Heart right ventricle (tissue), 16 donors: Measurements from ENCODE around the gene ZC3H15. TPM values are rescaled to one million over a fixed set of nuclear protein-coding genes. Genes with fewer than 3 reads are reported as not detected.

ENCODE experiments used
- ATAC-seq, 8 donors: fragments of 200-7000 bp; cut with Tn5 transposase; one replicate each; pipeline ENCODE4 v1.9.1; 2020; ENCODE audit warnings: mild to moderate bottlenecking in 8 of 8, moderate library complexity in 8 of 8, moderate number of reproducible peaks in 1 of 8
- DNase-seq, 2 donors: peaks; one replicate each; pipeline ENCODE4 v3.0.0-alpha.2; 2020
- H3K27ac ChIP-seq, 10 donors: fragments of 200-600 bp; sonication (generic) in 2 of 10; one replicate each; pipeline versions ENCODE4 v1.5.0 to v1.8.0; 2020 to 2022; ENCODE audit warnings: mild to moderate bottlenecking in 3 of 10
- H3K27me3 ChIP-seq, 7 donors: fragments of 200-600 bp; one replicate each; pipeline ENCODE4 v1.8.0; 2021 to 2022; ENCODE audit warnings: mild to moderate bottlenecking in 2 of 7
- H3K36me3 ChIP-seq, 9 donors: fragments of 200-600 bp; sonication (generic) in 1 of 9; one replicate each; pipeline versions ENCODE4 v1.5.0 to v1.8.0; 2020 to 2022; ENCODE audit warnings: mild to moderate bottlenecking in 2 of 9
- H3K4me1 ChIP-seq, 9 donors: fragments of 200-600 bp; sonication (generic) in 1 of 9; one replicate each; pipeline versions ENCODE4 v1.5.0 to v1.8.0; 2020 to 2022; ENCODE audit warnings: mild to moderate bottlenecking in 4 of 9
- H3K4me3 ChIP-seq, 10 donors: fragments of 200-600 bp; sonication (generic) in 2 of 10; one replicate each; pipeline versions ENCODE4 v1.5.0 to v1.8.0; 2020 to 2022; ENCODE audit warnings: mild to moderate bottlenecking in 7 of 10, moderate library complexity in 2 of 10
- H3K9me3 ChIP-seq, 11 donors: fragments of 200-600 bp in 10 of 11; sonication (generic) in 2 of 11; one replicate each; pipeline versions ENCODE4 v1.5.0 to v1.8.0; 2013 to 2022; ENCODE audit warnings: mild to moderate bottlenecking in 2 of 11, control low read depth in 1 of 11, moderate library complexity in 1 of 11
- WGBS, 2 donors: extraction: QIAGEN DNeasy Blood & Tissue Kit; methylation state at CpG; one replicate each; pipeline ENCODE4 v1.1.7; 2013; ENCODE audit warnings: inconsistent platforms in 1 of 2; 5-methylcytosine and 5-hydroxymethylcytosine counted together
- intact Hi-C, 10 donors: fragments of 100-400 bp; cut with DNase I; formaldehyde crosslinking; loops; one replicate each; pipeline versions ENCODE4 v1.11.1 to v1.14.2; 2022
- polyA plus RNA-seq, 2 donors: library from polyadenylated mRNA; stranded (reverse); fragments of 200-250 nt; gene quantifications; one replicate each; pipeline ENCODE4 v1.2.3, GENCODE V29; 2013
- total RNA-seq, 10 donors: library from RNA; stranded (reverse); fragmentation: NEBNext Ultra II Directional in 3 of 10; extraction: Animal tissue kit (Norgen Biotek cat#: 25700) in 3 of 10; gene quantifications; one replicate each; pipeline versions ENCODE4 v1.2.1 to v1.2.4, GENCODE V29; 2021 to 2023
- TF ChIP-seq, protein P1 (sequence below), 9 donors: fragments of 200-600 bp; sonication (generic) in 2 of 9; IDR thresholded peaks; one replicate each; pipeline versions ENCODE4 v1.5.0 to v1.8.0; 2021 to 2022; ENCODE audit warnings: antibody characterized with exemption in 9 of 9, mild to moderate bottlenecking in 5 of 9, moderate library complexity in 1 of 9
- donor health status: Arrhythmogenic right ventricular cardiomyopathy.
- donor health status: ischemic (EF 13 %, LVEDD 7.1; RV severe dilation, severe dysfunction).
- donor health status: healthy with polysubstance abuse.
- donor health status: DM: no; HTN: yes; CAD: no.
- donor health status: DM: no; HTN: no; CAD: no.
- donor health status: ischemic (EF 25% LVEDD 6.9; RV normal size, moderate dysfunction).
- donor health status: ischemic (EF 25% LVEDD 5.7; RV mildly dilated, moderate dysfunction).
- donor health status: healthy.
- donor health status: DM: yes; HTN: yes; CAD: no.
- donor health status: Ischemic cardiomyopathy.
- donor health status: ischemic (EF 35%, LVEDD 5.7; RV mildly dilated, moderate dysfunction).
- donor health status: nonischemic (EF 11% LVEDD 7.7; RV severe dilation, severe dysfunction).
- donor health status: DM: yes; HTN: yes; CAD: no.
- donor health status: PGD.
- donor health status: ischemic (EF 29% LVEDD 5.4; RV normal size, mild dysfunction).
- donor health status: nonischemic (EF 23%, LVEDD 6.1; RV moderate dilation, normal function).

ZC3H15 gene
- total and polyA plus RNA-seq, 12 donors = 25.1 to 38.8 (median 31.1) TPM

DNA sequence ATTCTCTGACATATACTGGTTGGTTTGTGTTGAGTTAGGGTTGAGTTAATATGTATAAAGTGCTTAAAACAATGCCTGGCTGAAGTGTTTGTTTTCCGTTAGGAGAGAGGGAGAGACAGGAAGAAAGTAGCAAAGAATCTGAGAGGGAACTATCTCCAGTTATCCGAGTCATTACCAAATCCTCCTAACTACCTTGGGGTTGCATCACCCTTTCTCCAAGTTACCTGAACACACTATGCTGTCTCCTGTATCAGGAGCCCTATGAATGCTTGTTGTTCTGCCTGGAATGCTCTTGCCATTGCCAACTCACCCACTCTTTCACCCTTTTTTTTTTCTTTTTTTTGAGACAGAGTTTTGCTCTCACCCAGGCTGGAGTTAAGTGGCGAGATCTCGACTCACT is 55.9 kb downstream of the ZC3H15 start:
- H3K9me3 ChIP-seq = no peaks in the 10 kb centered on the region
- DNase-seq = no peak
- no peak overlapping the region for H3K4me3 ChIP-seq
- H3K4me1 ChIP-seq = peaks cover 0 to 33% (median 13%) of the 10 kb centered on the region in 9 donors
- TF ChIP-seq, protein P1, sequence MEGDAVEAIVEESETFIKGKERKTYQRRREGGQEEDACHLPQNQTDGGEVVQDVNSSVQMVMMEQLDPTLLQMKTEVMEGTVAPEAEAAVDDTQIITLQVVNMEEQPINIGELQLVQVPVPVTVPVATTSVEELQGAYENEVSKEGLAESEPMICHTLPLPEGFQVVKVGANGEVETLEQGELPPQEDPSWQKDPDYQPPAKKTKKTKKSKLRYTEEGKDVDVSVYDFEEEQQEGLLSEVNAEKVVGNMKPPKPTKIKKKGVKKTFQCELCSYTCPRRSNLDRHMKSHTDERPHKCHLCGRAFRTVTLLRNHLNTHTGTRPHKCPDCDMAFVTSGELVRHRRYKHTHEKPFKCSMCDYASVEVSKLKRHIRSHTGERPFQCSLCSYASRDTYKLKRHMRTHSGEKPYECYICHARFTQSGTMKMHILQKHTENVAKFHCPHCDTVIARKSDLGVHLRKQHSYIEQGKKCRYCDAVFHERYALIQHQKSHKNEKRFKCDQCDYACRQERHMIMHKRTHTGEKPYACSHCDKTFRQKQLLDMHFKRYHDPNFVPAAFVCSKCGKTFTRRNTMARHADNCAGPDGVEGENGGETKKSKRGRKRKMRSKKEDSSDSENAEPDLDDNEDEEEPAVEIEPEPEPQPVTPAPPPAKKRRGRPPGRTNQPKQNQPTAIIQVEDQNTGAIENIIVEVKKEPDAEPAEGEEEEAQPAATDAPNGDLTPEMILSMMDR (IDR thresholded peaks at IDR 0.05) = no peak
- H3K27me3 ChIP-seq = no peaks in the 10 kb centered on the region
- intact Hi-C loops = loop anchor here in 1 of 10 donors (5.0 kb wide), 1 partner anchor 35 kb away; no protein-coding TSS in a partner anchor
- no peak overlapping the region for H3K27ac ChIP-seq
- no peaks in the 10 kb centered on the region for H3K36me3 ChIP-seq
- 84 to 90% methylated on average over 4 of the region's 4 CpGs for WGBS, 2 donors
- ATAC-seq = no peak

DNA sequence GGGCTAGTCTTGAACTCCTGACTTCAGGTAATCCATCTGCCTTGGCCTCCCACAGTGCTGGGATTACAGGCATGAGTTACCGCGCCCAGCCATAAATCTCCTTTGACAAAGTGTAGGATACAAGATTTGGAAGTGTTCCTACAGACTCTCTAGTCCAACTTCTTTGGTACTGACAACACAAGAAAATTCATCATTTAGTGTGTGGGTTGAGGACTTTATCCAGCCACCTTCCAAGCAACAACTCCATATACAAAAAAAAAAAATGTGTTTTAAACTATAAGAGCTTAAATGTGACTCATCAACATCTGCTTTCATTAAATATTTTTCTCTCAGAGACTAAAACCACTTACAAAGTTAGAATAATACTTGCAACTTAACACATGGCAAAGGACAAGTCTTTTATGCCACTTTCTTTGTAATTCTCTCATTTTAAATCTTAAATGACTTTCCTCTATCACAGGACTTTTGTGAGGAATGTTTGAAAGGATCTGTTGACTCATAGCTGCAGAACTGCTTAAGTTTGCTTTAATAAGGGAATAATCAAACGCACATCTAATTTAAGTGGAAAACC is 57.6 kb downstream of the ZC3H15 start:
- 84 to 85% methylated on average over 3 of the region's 3 CpGs for whole genome bisulfite sequencing, 2 donors
- ATAC-seq = no peak
- H3K9me3 ChIP-seq = no peaks in the 10 kb centered on the region
- DNase-seq = no peak
- H3K4me1 ChIP-seq = peaks cover 0 to 33% (median 13%) of the 10 kb centered on the region in 9 donors
- peak overlapping the region in 7 of 10 donors; percentile 11 to 86 (median 32) for H3K27ac ChIP-seq
- H3K27me3 ChIP-seq = no peaks in the 10 kb centered on the region
- intact Hi-C loops = loop anchor here in 1 of 10 donors (5.0 kb wide), 1 partner anchor 34 kb away; no protein-coding TSS in a partner anchor
- H3K4me3 ChIP-seq = no peak overlapping the region
- TF ChIP-seq, protein P1 (IDR thresholded peaks at IDR 0.05) = no peak
- H3K36me3 ChIP-seq = no peaks in the 10 kb centered on the region

DNA sequence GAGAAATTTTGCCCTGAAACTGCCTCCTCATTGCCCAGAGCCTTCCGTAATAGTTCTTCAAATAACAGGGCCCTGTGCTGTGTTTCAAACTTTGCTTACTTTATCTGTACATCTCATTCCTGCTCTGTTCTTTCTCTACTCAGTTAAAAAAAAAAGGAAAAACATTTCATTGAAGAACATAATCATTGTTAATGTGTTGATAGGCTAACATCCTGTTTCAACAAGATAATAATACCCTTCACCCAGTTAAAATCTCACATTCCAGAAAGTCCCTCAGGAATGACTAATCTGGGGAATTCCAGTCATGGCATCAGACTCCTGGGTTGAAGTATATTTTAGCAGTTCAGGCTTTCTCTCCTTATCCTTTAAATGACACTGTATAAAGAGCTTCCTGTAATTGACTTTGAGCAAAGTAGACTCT is 58.2 kb downstream of the ZC3H15 start:
- DNase-seq = no peak
- peak in 7 of 8 donors; percentile 41 to 82 (median 63) for ATAC-seq
- TF ChIP-seq, protein P1 (IDR thresholded peaks at IDR 0.05) = no peak
- peak overlapping the region in 7 of 10 donors; percentile 11 to 86 (median 32) for H3K27ac ChIP-seq
- H3K27me3 ChIP-seq = no peaks in the 10 kb centered on the region
- no peaks in the 10 kb centered on the region for H3K9me3 ChIP-seq
- H3K36me3 ChIP-seq = no peaks in the 10 kb centered on the region
- intact Hi-C loops = loop anchor here in 1 of 10 donors (5.0 kb wide), 1 partner anchor 33 kb away; no protein-coding TSS in a partner anchor
- peaks cover 0 to 33% (median 13%) of the 10 kb centered on the region in 9 donors for H3K4me1 ChIP-seq
- 51 to 52% methylated on average over 1 of the region's 1 CpG for WGBS, 2 donors
- H3K4me3 ChIP-seq = no peak overlapping the region

DNA sequence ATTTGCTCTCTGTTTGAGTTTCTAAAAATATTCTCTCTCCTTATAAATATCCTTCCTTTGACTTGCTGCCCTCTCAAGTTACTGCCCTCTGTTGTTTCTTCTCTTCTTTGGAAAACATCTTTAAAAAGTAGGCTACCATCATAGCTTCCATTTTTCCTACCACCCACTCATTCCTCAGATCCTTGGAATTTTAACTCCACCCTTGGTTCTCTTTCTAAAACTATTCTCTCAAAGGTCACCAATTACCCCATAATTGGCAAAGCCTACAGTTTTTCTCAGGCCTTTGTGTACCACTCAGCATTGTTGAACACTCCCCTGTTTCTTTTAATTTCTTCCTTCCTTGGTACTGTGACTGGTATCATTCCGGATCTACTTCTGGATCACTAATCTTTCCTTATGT is 60.8 kb downstream of the ZC3H15 start:
- peak in 1 of 8 donors; percentile 66 for ATAC-seq
- WGBS, 2 donors = 0% methylated on average over 1 of the region's 1 CpG
- H3K27me3 ChIP-seq = no peaks in the 10 kb centered on the region
- TF ChIP-seq, protein P1 (IDR thresholded peaks at IDR 0.05) = no peak
- H3K4me1 ChIP-seq = peaks cover 0 to 33% (median 13%) of the 10 kb centered on the region in 9 donors
- DNase-seq = no peak
- H3K27ac ChIP-seq = no peak overlapping the region
- intact Hi-C loops = no loop called here
- H3K4me3 ChIP-seq = no peak overlapping the region
- H3K9me3 ChIP-seq = no peaks in the 10 kb centered on the region
- H3K36me3 ChIP-seq = no peaks in the 10 kb centered on the region
